PC-9 (cell line): Measurements from ENCODE around the gene INPP4A. TPM values are rescaled to one million over a fixed set of nuclear protein-coding genes. Genes with fewer than 3 reads are reported as not detected.

Experiments used
- BruUV-seq: library from RNA; stranded (reverse); fragments of 400-500 nt; replicated peaks from 2 replicates; lab custom pipeline; 2021; lab: Mats Ljungman, UMichigan
- CTCF ChIA-PET: fragments of 300-600 bp; sonication (Branson Sonifier 250); formaldehyde crosslinking; loops from one replicate; lab custom pipeline; 2022; ENCODE audit warnings: antibody characterized with exemption; lab: Charles Lee
- POLR2A ChIA-PET: fragments of 300-600 bp; sonication (Branson Sonifier 250); formaldehyde crosslinking; loops from one replicate; lab custom pipeline; 2022; ENCODE audit warnings: antibody characterized with exemption; ENCODE audit not compliant: unreplicated experiment; lab: Charles Lee
- DNase-seq, 2 experiments: peaks; one replicate each; pipeline versions ENCODE4 v3.0.0 to v3.0.0-alpha.2; 2015 to 2022; ENCODE audit warnings: mixed read lengths in 1 of 2
- H2AFZ ChIP-seq: fragments of 200-600 bp; sonication (generic); 2 replicates; pipeline ENCODE4 v1.8.1; 2017; ENCODE audit warnings: antibody characterized with exemption
- H3F3A ChIP-seq: fragments of 200-600 bp; sonication (generic); 2 replicates; pipeline ENCODE4 v1.8.1; 2017; ENCODE audit warnings: antibody characterized with exemption, mild to moderate bottlenecking, low read depth; ENCODE audit not compliant: insufficient read depth
- H3K27ac ChIP-seq: fragments of 200-600 bp; sonication (generic); 2 replicates; pipeline ENCODE4 v1.6.1; 2016; ENCODE audit warnings: mixed run types
- H3K27me3 ChIP-seq: fragments of 200-600 bp; sonication (generic); 2 replicates; pipeline ENCODE4 v1.6.1; 2016; ENCODE audit warnings: low read depth, mixed run types; ENCODE audit not compliant: insufficient read depth
- H3K36me3 ChIP-seq: fragments of 200-600 bp; sonication (generic); 2 replicates; pipeline ENCODE4 v1.6.1; 2016; ENCODE audit warnings: low read depth, mixed run types
- H3K4me1 ChIP-seq: fragments of 200-600 bp; sonication (generic); replicated peaks from 2 replicates; pipeline ENCODE4 v1.6.1; 2016; ENCODE audit warnings: mixed run types; ENCODE audit not compliant: insufficient read depth
- H3K4me2 ChIP-seq: fragments of 200-600 bp; sonication (generic); 2 replicates; pipeline ENCODE4 v1.6.1; 2017; ENCODE audit warnings: mixed run types
- H3K4me3 ChIP-seq: fragments of 200-600 bp; sonication (generic); 2 replicates; pipeline ENCODE4 v1.6.1; 2016; ENCODE audit warnings: mixed run types
- H3K79me2 ChIP-seq: fragments of 200-600 bp; sonication (generic); 2 replicates; pipeline ENCODE4 v1.6.1; 2017; ENCODE audit warnings: low read depth, mixed run types
- H3K9me2 ChIP-seq: fragments of 200-600 bp; sonication (generic); 2 replicates; pipeline ENCODE4 v1.8.1; 2017; ENCODE audit warnings: mild to moderate bottlenecking; ENCODE audit not compliant: insufficient read depth
- H3K9me3 ChIP-seq: fragments of 200-600 bp; sonication (generic); 2 replicates; pipeline ENCODE4 v1.8.1; 2016; ENCODE audit warnings: low read depth; ENCODE audit not compliant: insufficient read depth
- H4K20me1 ChIP-seq: fragments of 200-600 bp; sonication (generic); 2 replicates; pipeline ENCODE4 v1.8.1; 2017; ENCODE audit not compliant: insufficient read depth
- EZH2 ChIP-seq: fragments of 200-600 bp; sonication (generic); IDR thresholded peaks from 2 replicates; pipeline ENCODE4 v1.8.0; 2017; ENCODE audit warnings: antibody characterized with exemption, low read depth
- intact Hi-C: fragments of 100-400 bp; cut with micrococcal nuclease; formaldehyde crosslinking; loops from one replicate; pipeline ENCODE4 v1.10.0; 2022; ENCODE audit not compliant: unreplicated experiment
- total RNA-seq: library from RNA; stranded (reverse); gene quantifications from 2 replicates; pipeline ENCODE4 v1.2.3, GENCODE V29; 2021
- TF ChIP-seq, protein P1 (sequence below): fragments of 200-600 bp; sonication (generic); conservative IDR thresholded peaks from 2 replicates; pipeline ENCODE4 v1.6.1; 2017; ENCODE audit warnings: mixed run types, antibody characterized with exemption, mild to moderate bottlenecking, moderate library complexity

Gene INPP4A
- total RNA-seq, 1 experiment from 2014 or later: 52.9 TPM

- Histone ChIP-seq H3K27ac (no peak overlapping the region), H3F3A (peaks cover 13% of the 10 kb centered on the region), H4K20me1 (no peaks in the 10 kb centered on the region; the same call in 1 of the 2 replicates), H3K79me2 (peaks cover 44% of the 10 kb centered on the region), H3K27me3 (no peaks in the 10 kb centered on the region), H2AFZ (no peak overlapping the region), H3K4me3 (no peak overlapping the region), H3K9me2 (no peaks in the 10 kb centered on the region), H3K4me2 (no peak overlapping the region), H3K4me1 (peaks cover 22% of the 10 kb centered on the region), H3K9me3 (no peaks in the 10 kb centered on the region), H3K36me3 (no peaks in the 10 kb centered on the region)
- CTCF ChIA-PET: no interaction called here
- intact Hi-C loops: no loop called here
- TF ChIP-seq, protein P1, sequence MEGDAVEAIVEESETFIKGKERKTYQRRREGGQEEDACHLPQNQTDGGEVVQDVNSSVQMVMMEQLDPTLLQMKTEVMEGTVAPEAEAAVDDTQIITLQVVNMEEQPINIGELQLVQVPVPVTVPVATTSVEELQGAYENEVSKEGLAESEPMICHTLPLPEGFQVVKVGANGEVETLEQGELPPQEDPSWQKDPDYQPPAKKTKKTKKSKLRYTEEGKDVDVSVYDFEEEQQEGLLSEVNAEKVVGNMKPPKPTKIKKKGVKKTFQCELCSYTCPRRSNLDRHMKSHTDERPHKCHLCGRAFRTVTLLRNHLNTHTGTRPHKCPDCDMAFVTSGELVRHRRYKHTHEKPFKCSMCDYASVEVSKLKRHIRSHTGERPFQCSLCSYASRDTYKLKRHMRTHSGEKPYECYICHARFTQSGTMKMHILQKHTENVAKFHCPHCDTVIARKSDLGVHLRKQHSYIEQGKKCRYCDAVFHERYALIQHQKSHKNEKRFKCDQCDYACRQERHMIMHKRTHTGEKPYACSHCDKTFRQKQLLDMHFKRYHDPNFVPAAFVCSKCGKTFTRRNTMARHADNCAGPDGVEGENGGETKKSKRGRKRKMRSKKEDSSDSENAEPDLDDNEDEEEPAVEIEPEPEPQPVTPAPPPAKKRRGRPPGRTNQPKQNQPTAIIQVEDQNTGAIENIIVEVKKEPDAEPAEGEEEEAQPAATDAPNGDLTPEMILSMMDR: no peak
- TF ChIP-seq EZH2: no peak
- POLR2A ChIA-PET: no interaction called here
- DNase-seq: no peak
- BruUV-seq: no TSS peak
These were observed 30.4 kb downstream of the INPP4A start for GRCh38 chr2:98474979-98475632.

DNA sequence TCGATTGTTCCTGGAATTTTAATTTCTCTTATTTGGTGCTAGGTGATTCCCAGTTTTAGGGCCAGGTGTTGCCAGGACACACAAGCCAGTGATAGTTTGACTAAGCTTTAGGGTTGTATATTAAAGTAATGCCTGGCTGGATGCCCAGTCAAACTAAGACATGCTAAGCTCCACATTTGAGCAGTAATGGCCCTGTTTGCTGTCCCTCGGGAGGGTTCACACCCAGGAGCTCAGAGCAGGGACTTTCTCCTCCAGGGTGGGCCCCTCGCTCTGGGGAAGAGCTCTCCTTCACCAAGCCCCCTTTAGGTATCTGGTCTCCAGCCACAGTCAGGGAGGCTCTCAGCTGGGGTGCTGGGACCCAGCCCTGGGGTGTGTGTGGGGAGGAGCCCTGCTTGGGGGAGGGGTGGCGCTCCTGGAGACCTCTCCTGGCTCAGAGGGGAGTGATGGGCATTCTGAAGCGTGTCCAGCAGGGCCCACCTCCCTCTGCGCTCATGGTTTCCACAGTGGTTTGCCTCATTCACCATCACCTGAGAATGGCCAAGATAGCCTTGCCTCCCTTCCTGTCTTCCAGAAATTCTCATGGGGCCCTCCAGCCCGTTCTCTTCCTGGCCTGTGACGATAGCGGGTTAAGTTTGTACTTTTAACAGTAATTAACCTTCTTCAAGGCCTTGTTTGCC is 31.7 kb downstream of the INPP4A start:
- H3F3A ChIP-seq: peaks cover 18% of the 10 kb centered on the region
- no peak overlapping the region for H3K4me3 ChIP-seq
- no peaks in the 10 kb centered on the region; the same call in 1 of the 2 replicates for H4K20me1 ChIP-seq
- TF ChIP-seq, protein P1: no peak
- TF ChIP-seq EZH2: no peak
- H3K4me1 ChIP-seq: peaks cover 33% of the 10 kb centered on the region
- no peak for DNase-seq
- no peaks in the 10 kb centered on the region for H3K9me3 ChIP-seq
- BruUV-seq: no TSS peak
- no peak overlapping the region for H2AFZ ChIP-seq
- H3K27ac ChIP-seq: no peak overlapping the region
- intact Hi-C loops: no loop called here
- CTCF ChIA-PET: no interaction called here
- H3K36me3 ChIP-seq: no peaks in the 10 kb centered on the region
- POLR2A ChIA-PET: interaction anchor here (0.7 kb wide), 1 partner anchor 38 kb away, joined by 4 read pairs; no protein-coding TSS in a partner anchor
- H3K9me2 ChIP-seq: no peaks in the 10 kb centered on the region
- H3K79me2 ChIP-seq: peaks cover 54% of the 10 kb centered on the region
- no peak overlapping the region for H3K4me2 ChIP-seq
- H3K27me3 ChIP-seq: no peaks in the 10 kb centered on the region

DNA sequence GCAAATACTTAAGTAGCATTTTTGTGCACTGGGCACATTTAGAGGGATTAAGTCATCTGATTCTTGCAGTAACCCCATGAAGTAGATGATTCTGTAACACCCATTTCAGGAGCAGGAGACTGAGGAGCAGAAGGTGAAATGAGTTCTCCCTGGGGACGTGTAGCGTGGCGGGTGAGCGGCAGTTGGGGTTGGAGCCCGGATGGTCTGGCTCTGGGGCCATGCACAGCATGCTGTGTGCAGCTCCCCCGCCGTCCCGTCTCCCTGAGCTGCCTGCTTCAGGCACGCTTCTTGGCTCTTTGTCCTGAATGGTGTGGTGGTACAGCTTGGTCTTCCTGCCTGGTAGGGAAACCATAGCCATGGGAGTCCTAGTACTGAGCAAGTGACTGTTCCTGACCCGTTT is 32.4 kb downstream of the INPP4A start:
- H3K9me2 ChIP-seq: no peaks in the 10 kb centered on the region
- H3K27ac ChIP-seq: no peak overlapping the region
- H3K36me3 ChIP-seq: no peaks in the 10 kb centered on the region
- no peak overlapping the region for H3K4me3 ChIP-seq
- no peak overlapping the region for H2AFZ ChIP-seq
- BruUV-seq: no TSS peak
- H3K27me3 ChIP-seq: no peaks in the 10 kb centered on the region
- H3K79me2 ChIP-seq: peaks cover 61% of the 10 kb centered on the region
- H3K4me2 ChIP-seq: no peak overlapping the region
- H3F3A ChIP-seq: peaks cover 19% of the 10 kb centered on the region
- DNase-seq: no peak
- H3K4me1 ChIP-seq: peaks cover 40% of the 10 kb centered on the region
- CTCF ChIA-PET: no interaction called here
- POLR2A ChIA-PET: no interaction called here
- no peaks in the 10 kb centered on the region for H3K9me3 ChIP-seq
- intact Hi-C loops: no loop called here
- no peaks in the 10 kb centered on the region; the same call in 1 of the 2 replicates for H4K20me1 ChIP-seq
- TF ChIP-seq, protein P1: no peak
- TF ChIP-seq EZH2: no peak
